Stimulated activated CD4-positive, alpha-beta T cell treated with anti-CD3 and anti-CD28 coated beads, Interleukin-2, amount 100 ng/mL, for 48 hours (primary cell): ENCODE measurements around the gene ZKSCAN5.

Source experiments
- DNase-seq, 2 donors: peaks; one replicate each; pipeline ENCODE4 v3.0.0-alpha.2; 2020

ZKSCAN5 gene

GRCh38 chr7:99504603-99505323 lies at the start of gene ZKSCAN5:
ZKSCAN5 (plus strand) TSS chr7:99504662; CDS start chr7:99506045, 1,383 bp downstream.
- DNase-seq = peak; percentile 95 to 96

GRCh38 chr7:99455874-99456273 lies 48.6 kb upstream of the ZKSCAN5 start:
- DNase-seq = no peak

GRCh38 chr7:99456288-99456687 lies 48.2 kb upstream of the ZKSCAN5 start:
- no peak for DNase-seq

GRCh38 chr7:99457050-99457649 lies 47.3 kb upstream of the ZKSCAN5 start:
- DNase-seq = no peak

- no peak for DNase-seq
Observed at GRCh38 chr7:99457650-99458493, 46.6 kb upstream of the ZKSCAN5 start.

GRCh38 chr7:99459087-99459486 lies 45.4 kb upstream of the ZKSCAN5 start:
- peak in 1 of 2 donors; percentile 20 for DNase-seq

GRCh38 chr7:99460651-99461050 lies 43.8 kb upstream of the ZKSCAN5 start:
- DNase-seq = no peak

- DNase-seq = no peak
Observed at GRCh38 chr7:99461221-99461620, 43.2 kb upstream of the ZKSCAN5 start.

- DNase-seq = no peak
Observed at GRCh38 chr7:99465421-99465768, 39.1 kb upstream of the ZKSCAN5 start.

GRCh38 chr7:99468336-99468918 lies 36.0 kb upstream of the ZKSCAN5 start:
- no peak for DNase-seq

- DNase-seq = no peak
Observed at GRCh38 chr7:99469381-99470065, 34.9 kb upstream of the ZKSCAN5 start.

GRCh38 chr7:99472561-99473314 lies 31.7 kb upstream of the ZKSCAN5 start, which contains the start of gene ZNF789:
ZNF789 (plus strand) TSS chr7:99472890; CDS start chr7:99476457, 3,567 bp downstream.
- peak; percentile 97 for DNase-seq

GRCh38 chr7:99473315-99473596 lies 31.2 kb upstream of the ZKSCAN5 start:
- DNase-seq = no peak

- no peak for DNase-seq
Observed at GRCh38 chr7:99476107-99476506, 28.4 kb upstream of the ZKSCAN5 start.

GRCh38 chr7:99478464-99479440 lies 25.7 kb upstream of the ZKSCAN5 start:
- DNase-seq = no peak

- DNase-seq = no peak
Observed at GRCh38 chr7:99485094-99485493, 19.4 kb upstream of the ZKSCAN5 start.

GRCh38 chr7:99489235-99489634 lies 15.2 kb upstream of the ZKSCAN5 start:
- DNase-seq = no peak

- DNase-seq = no peak
Observed at GRCh38 chr7:99490878-99491277, 13.6 kb upstream of the ZKSCAN5 start.

- no peak for DNase-seq
Observed at GRCh38 chr7:99493823-99494222, 10.6 kb upstream of the ZKSCAN5 start.

- DNase-seq = no peak
Observed at GRCh38 chr7:99497766-99498545, 6.5 kb upstream of the ZKSCAN5 start.
